GM12865 (cell line): ENCODE results near the gene PEAK3.

Experiments used
- DNase-seq: peaks from one replicate; pipeline ENCODE4 v3.0.0; 2010; ENCODE audit warnings: low read depth
- H3K4me3 ChIP-seq: 2 replicates; pipeline ENCODE4 v1.5.1; 2011; ENCODE audit warnings: mild to moderate bottlenecking, low read depth, low read length, control low read depth
- CTCF ChIP-seq: IDR thresholded peaks from 2 replicates; pipeline ENCODE4 v1.5.1; 2011; ENCODE audit warnings: low read length, control low read depth, low read depth, inconsistent platforms; ENCODE audit not compliant: insufficient read depth; ENCODE audit errors: missing control alignments

PEAK3 gene

GRCh38 chr19:2306971-2307370 lies 25.0 kb upstream of the PEAK3 start:
- H3K4me3 ChIP-seq: no peak overlapping the region
- no peak for DNase-seq
- no peak for TF ChIP-seq CTCF

- TF ChIP-seq CTCF: no peak
- no peak for DNase-seq
- no peak overlapping the region for H3K4me3 ChIP-seq
Observed at GRCh38 chr19:2306281-2306806, 24.4 kb upstream of the PEAK3 start.

GRCh38 chr19:2305452-2306280 lies 23.7 kb upstream of the PEAK3 start:
- TF ChIP-seq CTCF: no peak
- H3K4me3 ChIP-seq: no peak overlapping the region
- no peak for DNase-seq

DNA sequence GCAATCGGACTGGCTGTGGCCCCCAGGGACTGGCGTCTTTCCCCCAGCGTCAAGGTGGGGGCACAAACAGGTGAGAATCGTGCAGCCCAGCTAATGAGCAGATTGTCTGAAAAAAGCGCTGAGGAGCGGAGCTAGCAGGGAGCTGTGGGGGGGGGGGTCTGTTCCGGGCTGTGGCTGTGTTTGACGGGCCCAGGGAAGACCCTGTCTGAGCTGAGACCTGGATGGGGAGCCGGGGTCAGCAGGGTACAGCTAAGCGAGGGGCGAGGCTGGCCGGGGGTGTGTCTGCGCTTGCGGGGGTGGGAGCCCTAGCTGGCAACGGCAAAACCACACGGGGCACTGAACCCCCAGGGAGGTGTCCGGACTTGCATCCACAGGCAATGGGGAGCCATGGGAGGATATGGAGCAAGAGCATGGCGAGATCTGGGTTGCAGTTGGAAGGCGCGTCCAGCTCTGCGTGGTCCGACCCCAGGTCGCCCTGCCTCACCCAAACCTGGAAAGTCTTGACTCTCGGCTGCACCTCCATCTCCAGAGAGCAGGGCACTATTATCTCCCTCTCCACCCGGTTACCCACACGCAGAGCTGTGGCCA lies 21.3 kb upstream of the PEAK3 start:
- DNase-seq: no peak
- TF ChIP-seq CTCF: no peak
- no peak overlapping the region for H3K4me3 ChIP-seq

DNA sequence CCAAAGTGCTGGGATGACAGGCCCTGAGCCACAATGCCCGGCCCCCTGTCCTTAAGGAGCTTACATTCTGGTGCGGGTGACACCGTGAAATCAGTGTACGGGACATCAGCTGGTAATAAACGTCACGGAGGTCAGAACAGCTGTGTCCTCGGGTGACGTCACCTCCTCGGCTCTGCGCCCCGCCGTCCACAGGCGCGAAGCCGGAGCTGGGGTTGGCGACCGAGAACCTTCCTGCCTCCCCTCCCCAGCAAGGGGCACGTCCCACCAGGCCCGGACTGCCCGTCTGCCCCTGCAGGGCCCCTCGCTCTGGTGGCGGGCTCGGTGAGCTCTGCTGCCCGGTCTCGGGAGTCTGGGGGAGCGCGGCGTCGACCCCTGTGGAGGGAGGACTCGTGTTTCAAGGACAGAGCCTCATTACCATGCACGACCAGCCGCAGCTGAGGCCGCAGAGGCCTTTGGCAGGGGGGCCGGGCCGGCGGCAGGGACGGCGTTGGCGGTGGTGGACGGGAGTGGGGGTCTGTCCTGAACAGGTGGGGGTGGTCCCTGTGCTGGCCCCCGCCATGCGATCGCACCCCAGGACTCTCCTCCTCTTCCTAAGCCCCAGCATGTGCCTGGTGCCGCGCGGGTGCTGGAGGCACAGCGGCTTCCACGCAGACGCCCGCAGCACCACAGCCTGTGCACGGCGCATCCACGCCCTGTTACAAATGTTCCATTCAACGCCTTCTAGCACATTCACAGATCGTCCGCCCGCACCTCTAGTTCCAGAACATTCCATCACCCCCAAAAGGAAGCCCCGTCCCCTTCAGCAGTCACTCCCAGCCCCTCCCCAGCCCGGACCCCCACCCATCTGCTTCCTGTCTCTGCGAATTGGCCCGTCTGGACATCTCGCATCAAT lies 20.6 kb upstream of the PEAK3 start:
- TF ChIP-seq CTCF: no peak
- no peak overlapping the region for H3K4me3 ChIP-seq
- DNase-seq: no peak

GRCh38 chr19:2300533-2300932 lies 18.6 kb upstream of the PEAK3 start:
- no peak overlapping the region for H3K4me3 ChIP-seq
- DNase-seq: no peak
- no peak for TF ChIP-seq CTCF
